ENCODE data around the gene ALKBH5.

- no peak for TF ChIP-seq CTCF (IDR thresholded peaks at IDR 0.05)
- TF ChIP-seq POLR2A (IDR thresholded peaks at IDR 0.05): no peak
- no peak for TF ChIP-seq POLR2AphosphoS5 (IDR thresholded peaks at IDR 0.05)
- TF ChIP-seq EP300 (IDR thresholded peaks at IDR 0.05): no peak
Observed at GRCh38 chr17:18205861-18206260, 22.2 kb downstream of the ALKBH5 start.
